Measurements from ENCODE around the gene STK10. TPM values are rescaled to one million over a fixed set of nuclear protein-coding genes. Genes with fewer than 3 reads are reported as not detected.
A peak's percentile ranks its signal among the peaks of the same experiment; 100 is the strongest.

Gene STK10
- polyA plus RNA-seq, 3 donors = 21.5 to 180 (median 47.4) TPM

DNA sequence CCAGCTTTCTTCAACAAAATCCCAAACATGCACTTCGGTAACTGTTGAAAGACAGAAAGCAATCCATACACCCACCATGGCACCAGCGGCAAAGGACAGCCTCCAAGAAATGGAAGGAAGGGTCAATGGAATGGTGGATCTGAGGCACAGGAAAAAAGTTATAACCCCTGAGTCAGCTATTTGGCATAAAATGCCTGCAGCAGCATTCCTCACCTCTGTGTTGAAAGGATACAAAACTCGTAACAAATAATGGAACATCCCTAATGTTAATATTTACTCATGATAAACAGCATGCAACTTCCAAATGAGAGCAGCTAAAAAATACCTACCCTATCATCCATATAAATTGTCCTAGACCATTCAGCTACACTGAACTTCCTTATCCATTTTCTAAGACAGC, 191.0 kb downstream of the STK10 start:
- Histone ChIP-seq H3K36me3 (replicated peaks in 1 of 2; ENCODE audit: control insufficient read depth in 1 of 2, insufficient read depth in 2 of 2, low read length in 2 of 2) (peaks cover 5 to 43% of the 10 kb centered on the region in 2 donors), H4K20me1 (ENCODE audit: insufficient read depth, low read length) (peaks cover 99% of the 10 kb centered on the region), H2AFZ (ENCODE audit: insufficient read depth, low read depth, low read length, poor library complexity, severe bottlenecking) (no peak overlapping the region), H3K27ac (ENCODE audit: low read depth in 1 of 2, low read length in 2 of 2) (no peak overlapping the region), H3K9me3 (replicated peaks in 1 of 2; ENCODE audit: control insufficient read depth in 1 of 2, insufficient read depth in 1 of 2, low read length in 2 of 2) (no peaks in the 10 kb centered on the region), H3K79me2 (ENCODE audit: insufficient read depth, low read length) (peaks cover 100% of the 10 kb centered on the region), H3K4me3 (replicated peaks in 1 of 3; ENCODE audit: low read depth in 2 of 3, low read length in 3 of 3) (no peak overlapping the region), H3K4me2 (replicated peaks; ENCODE audit: extremely low read depth, low read length, poor library complexity, severe bottlenecking) (no peak overlapping the region), H3K9ac (ENCODE audit: insufficient read depth, low read length, poor library complexity, severe bottlenecking) (no peak overlapping the region), H3K27me3 (ENCODE audit: control insufficient read depth in 2 of 2, insufficient read depth in 2 of 2, low read length in 2 of 2) (no peaks in the 10 kb centered on the region), H3K4me1 (ENCODE audit: control insufficient read depth in 1 of 2, insufficient read depth in 2 of 2, low read length in 2 of 2) (peaks cover 16 to 17% of the 10 kb centered on the region in 2 donors)
- Mint-ChIP-seq H3K27me3 (ENCODE audit: low read depth in 3 of 3) (no peaks in the 10 kb centered on the region), H3K9me3 (no peaks in the 10 kb centered on the region), H3K4me1 (peaks cover 30% of the 10 kb centered on the region), H3K36me3 (peaks cover 31 to 36% of the 10 kb centered on the region in 2 donors), H3K4me3 (no peak overlapping the region), H3K27ac (no peak overlapping the region)
- WGBS (ENCODE audit: insufficient coverage) = no CpG with 5 or more reads among the region's 3 CpGs
- TF ChIP-seq, protein P1, sequence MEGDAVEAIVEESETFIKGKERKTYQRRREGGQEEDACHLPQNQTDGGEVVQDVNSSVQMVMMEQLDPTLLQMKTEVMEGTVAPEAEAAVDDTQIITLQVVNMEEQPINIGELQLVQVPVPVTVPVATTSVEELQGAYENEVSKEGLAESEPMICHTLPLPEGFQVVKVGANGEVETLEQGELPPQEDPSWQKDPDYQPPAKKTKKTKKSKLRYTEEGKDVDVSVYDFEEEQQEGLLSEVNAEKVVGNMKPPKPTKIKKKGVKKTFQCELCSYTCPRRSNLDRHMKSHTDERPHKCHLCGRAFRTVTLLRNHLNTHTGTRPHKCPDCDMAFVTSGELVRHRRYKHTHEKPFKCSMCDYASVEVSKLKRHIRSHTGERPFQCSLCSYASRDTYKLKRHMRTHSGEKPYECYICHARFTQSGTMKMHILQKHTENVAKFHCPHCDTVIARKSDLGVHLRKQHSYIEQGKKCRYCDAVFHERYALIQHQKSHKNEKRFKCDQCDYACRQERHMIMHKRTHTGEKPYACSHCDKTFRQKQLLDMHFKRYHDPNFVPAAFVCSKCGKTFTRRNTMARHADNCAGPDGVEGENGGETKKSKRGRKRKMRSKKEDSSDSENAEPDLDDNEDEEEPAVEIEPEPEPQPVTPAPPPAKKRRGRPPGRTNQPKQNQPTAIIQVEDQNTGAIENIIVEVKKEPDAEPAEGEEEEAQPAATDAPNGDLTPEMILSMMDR (IDR thresholded peaks at IDR 0.05) = no peak
- intact Hi-C loops (cut with micrococcal nuclease) = no loop called here
- DNase-seq = no peak

DNA sequence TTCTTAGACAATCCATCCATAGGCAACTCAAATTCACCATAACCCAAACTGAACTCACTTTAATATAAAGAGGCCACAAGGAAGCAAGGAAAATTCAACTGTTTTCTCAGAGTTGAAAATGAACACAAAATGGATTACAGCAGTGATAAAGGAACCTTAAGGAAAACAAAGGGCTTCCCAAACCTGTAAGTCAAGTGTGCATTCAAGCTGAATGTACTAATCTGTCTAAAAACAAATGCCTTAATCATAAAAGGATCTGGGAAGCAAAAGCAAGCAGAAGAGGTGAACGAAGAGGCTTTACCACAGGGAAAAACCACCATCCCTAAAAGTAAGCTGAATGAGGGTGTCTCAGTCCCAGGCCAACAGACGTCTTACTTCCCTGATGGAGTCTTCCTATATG, 195.2 kb downstream of the STK10 start:
- Histone ChIP-seq H3K36me3 (replicated peaks in 1 of 2; ENCODE audit: control insufficient read depth in 1 of 2, insufficient read depth in 2 of 2, low read length in 2 of 2) (peaks cover 5 to 43% of the 10 kb centered on the region in 2 donors), H3K4me3 (replicated peaks in 1 of 3; ENCODE audit: low read depth in 2 of 3, low read length in 3 of 3) (no peak overlapping the region), H3K27me3 (ENCODE audit: control insufficient read depth in 2 of 2, insufficient read depth in 2 of 2, low read length in 2 of 2) (no peaks in the 10 kb centered on the region), H4K20me1 (ENCODE audit: insufficient read depth, low read length) (peaks cover 96% of the 10 kb centered on the region), H3K4me1 (ENCODE audit: control insufficient read depth in 1 of 2, insufficient read depth in 2 of 2, low read length in 2 of 2) (peaks cover 16 to 19% of the 10 kb centered on the region in 2 donors), H3K9me3 (replicated peaks in 1 of 2; ENCODE audit: control insufficient read depth in 1 of 2, insufficient read depth in 1 of 2, low read length in 2 of 2) (no peaks in the 10 kb centered on the region), H3K9ac (ENCODE audit: insufficient read depth, low read length, poor library complexity, severe bottlenecking) (no peak overlapping the region), H3K79me2 (ENCODE audit: insufficient read depth, low read length) (peaks cover 86% of the 10 kb centered on the region), H3K4me2 (replicated peaks; ENCODE audit: extremely low read depth, low read length, poor library complexity, severe bottlenecking) (no peak overlapping the region), H3K27ac (ENCODE audit: low read depth in 1 of 2, low read length in 2 of 2) (no peak overlapping the region), H2AFZ (ENCODE audit: insufficient read depth, low read depth, low read length, poor library complexity, severe bottlenecking) (no peak overlapping the region)
- TF ChIP-seq, protein P1 (IDR thresholded peaks at IDR 0.05) = no peak
- intact Hi-C loops (cut with micrococcal nuclease) = no loop called here
- H3K36me3 Mint-ChIP-seq = peaks cover 42 to 43% of the 10 kb centered on the region in 2 donors
- peaks cover 37% of the 10 kb centered on the region for H3K4me1 Mint-ChIP-seq
- H3K4me3 Mint-ChIP-seq = no peak overlapping the region
- peak overlapping the region in 1 of 7 donors; percentile 10 for H3K27ac Mint-ChIP-seq
- H3K9me3 Mint-ChIP-seq = no peaks in the 10 kb centered on the region
- WGBS (ENCODE audit: insufficient coverage) = no CpG with 5 or more reads among the region's 2 CpGs
- no peak for DNase-seq
- peaks cover 0 to 1% (median 0%) of the 10 kb centered on the region in 3 donors for H3K27me3 Mint-ChIP-seq (ENCODE audit: low read depth in 3 of 3)
